ENCODE results near the gene MAP7D1.

Gene MAP7D1

GRCh38 chr1:36126797-36127500 is 29.0 kb upstream of the MAP7D1 start:
- no peak for TF ChIP-seq TAF1 (IDR thresholded peaks at IDR 0.05; ENCODE audit: borderline replicate concordance, insufficient read depth, low read length)
- TF ChIP-seq POLR2AphosphoS5 (IDR thresholded peaks at IDR 0.05; ENCODE audit: low read depth, low read length): no peak
- no peak for TF ChIP-seq REST (IDR thresholded peaks at IDR 0.05; ENCODE audit: insufficient read depth in 1 of 2, low read depth in 2 of 2, low read length in 2 of 2)
- no peak for TF ChIP-seq FOXP2 (optimal IDR thresholded peaks at IDR 0.05; ENCODE audit: borderline replicate concordance, extremely low read depth, extremely low read length, insufficient read depth)
- TF ChIP-seq SIN3A (IDR thresholded peaks at IDR 0.05; ENCODE audit: borderline replicate concordance, insufficient read depth, low read length): no peak

- TF ChIP-seq REST (IDR thresholded peaks at IDR 0.05; ENCODE audit: insufficient read depth in 1 of 2, low read depth in 2 of 2, low read length in 2 of 2) (no peak), SIN3A (IDR thresholded peaks at IDR 0.05; ENCODE audit: borderline replicate concordance, insufficient read depth, low read length) (no peak), FOXP2 (optimal IDR thresholded peaks at IDR 0.05; ENCODE audit: borderline replicate concordance, extremely low read depth, extremely low read length, insufficient read depth) (no peak), TAF1 (IDR thresholded peaks at IDR 0.05; ENCODE audit: borderline replicate concordance, insufficient read depth, low read length) (no peak), POLR2AphosphoS5 (IDR thresholded peaks at IDR 0.05; ENCODE audit: low read depth, low read length) (no peak)
These were observed 27.6 kb upstream of the MAP7D1 start for GRCh38 chr1:36128126-36128904.

- TF ChIP-seq TAF1 (IDR thresholded peaks at IDR 0.05; ENCODE audit: borderline replicate concordance, insufficient read depth, low read length): no peak
- TF ChIP-seq FOXP2 (optimal IDR thresholded peaks at IDR 0.05; ENCODE audit: borderline replicate concordance, extremely low read depth, extremely low read length, insufficient read depth): no peak
- TF ChIP-seq REST (IDR thresholded peaks at IDR 0.05; ENCODE audit: insufficient read depth in 1 of 2, low read depth in 2 of 2, low read length in 2 of 2): no peak
- no peak for TF ChIP-seq POLR2AphosphoS5 (IDR thresholded peaks at IDR 0.05; ENCODE audit: low read depth, low read length)
- no peak for TF ChIP-seq SIN3A (IDR thresholded peaks at IDR 0.05; ENCODE audit: borderline replicate concordance, insufficient read depth, low read length)
These were observed 27.1 kb upstream of the MAP7D1 start for GRCh38 chr1:36128905-36129206.

GRCh38 chr1:36132029-36132428 is 23.9 kb upstream of the MAP7D1 start:
- TF ChIP-seq TAF1 (IDR thresholded peaks at IDR 0.05; ENCODE audit: borderline replicate concordance, insufficient read depth, low read length) (no peak), FOXP2 (optimal IDR thresholded peaks at IDR 0.05; ENCODE audit: borderline replicate concordance, extremely low read depth, extremely low read length, insufficient read depth) (no peak), SIN3A (IDR thresholded peaks at IDR 0.05; ENCODE audit: borderline replicate concordance, insufficient read depth, low read length) (no peak), POLR2AphosphoS5 (IDR thresholded peaks at IDR 0.05; ENCODE audit: low read depth, low read length) (no peak), REST (IDR thresholded peaks at IDR 0.05; ENCODE audit: insufficient read depth in 1 of 2, low read depth in 2 of 2, low read length in 2 of 2) (no peak)

Data from PFSK-1 (cell line).